Coronary artery (tissue), 2 donors: ENCODE data around the gene NXPH4.
A peak's percentile ranks its signal among the peaks of the same experiment; 100 is the strongest.

Experiments used
- DNase-seq: peaks from one replicate; pipeline ENCODE4 v3.0.0-alpha.2; 2017; ENCODE audit warnings: low spot score
- H3K27ac ChIP-seq, 2 donors: fragments of 200-600 bp; sonication (generic); one replicate each; pipeline ENCODE4 v1.5.1; 2016 to 2019
- H3K4me3 ChIP-seq: fragments of 200-600 bp; sonication (generic); 2 replicates; pipeline ENCODE4 v1.5.1; 2016; ENCODE audit warnings: mild to moderate bottlenecking, moderate library complexity
- CTCF ChIP-seq: fragments of 200-600 bp; sonication (generic); IDR thresholded peaks from one replicate; pipeline ENCODE4 v1.5.1; 2019; ENCODE audit warnings: antibody characterized with exemption

Gene NXPH4

GRCh38 chr12:57212701-57213057, 3.9 kb upstream of the NXPH4 start:
- Histone ChIP-seq H3K4me3 (no peak overlapping the region), H3K27ac (peak overlapping the region; percentile 27 to 62)
- no peak for TF ChIP-seq CTCF
- DNase-seq = no peak

GRCh38 chr12:57213058-57213715, 3.4 kb upstream of the NXPH4 start:
- peak; percentile 91 for DNase-seq
- Histone ChIP-seq H3K27ac (peak overlapping the region; percentile 27 to 62), H3K4me3 (no peak overlapping the region)
- TF ChIP-seq CTCF = peak; percentile 84

GRCh38 chr12:57213763-57214397, 2.7 kb upstream of the NXPH4 start:
- Histone ChIP-seq H3K4me3 (no peak overlapping the region), H3K27ac (peak overlapping the region in 1 of 2 donors; percentile 39)
- no peak for DNase-seq
- no peak for TF ChIP-seq CTCF

- Histone ChIP-seq H3K4me3 (no peak overlapping the region), H3K27ac (no peak overlapping the region)
- DNase-seq = no peak
Observed at GRCh38 chr12:57214398-57214781, 2.2 kb upstream of the NXPH4 start.

GRCh38 chr12:57215065-57215464, 1.5 kb upstream of the NXPH4 start:
- DNase-seq = no peak
- Histone ChIP-seq H3K27ac (no peak overlapping the region), H3K4me3 (no peak overlapping the region)
- no peak for TF ChIP-seq CTCF

More at GRCh38 chr12:57214398-57214781, 2.2 kb upstream of the NXPH4 start:
- peak; percentile 54 for TF ChIP-seq CTCF

- Histone ChIP-seq H3K4me3 (no peak overlapping the region), H3K27ac (no peak overlapping the region)
- TF ChIP-seq CTCF = no peak
- no peak for DNase-seq
Observed at GRCh38 chr12:57215668-57216013, 953 bp upstream of the NXPH4 start.
